H1 (cell line): ENCODE data around the gene RABGGTB. TPM values are rescaled to one million over a fixed set of nuclear protein-coding genes. Genes with fewer than 3 reads are reported as not detected.

Experiments
- CTCF ChIA-PET: fragments of 300-600 bp; sonication (Branson Sonifier 250); formaldehyde crosslinking; loops from one replicate; lab custom pipeline; 2021; ENCODE audit not compliant: partially characterized antibody; lab: Charles Lee
- POLR2A ChIA-PET: fragments of 300-600 bp; sonication (Branson Sonifier 250); formaldehyde crosslinking; loops from one replicate; lab custom pipeline; 2021; ENCODE audit warnings: inconsistent platforms; ENCODE audit not compliant: partially characterized antibody; lab: Charles Lee
- DNase-seq, 2 experiments: peaks; one replicate each; pipeline versions ENCODE4 v3.0.0 to v3.0.0-alpha.2; 2010 to 2022; ENCODE audit warnings: low spot score in 2 of 2, low read depth in 1 of 2, mixed read lengths in 1 of 2
- FAIRE-seq: peaks from 2 replicates; lab custom pipeline; 2011; peaks lifted over from hg19 to GRCh38; lab: Jason Lieb, UNC
- H2AFZ ChIP-seq: 2 replicates; pipeline ENCODE4 v1.8.1; 2012; ENCODE audit warnings: low read length, inconsistent platforms
- H2AK5ac ChIP-seq: 2 replicates; pipeline ENCODE4 v1.6.1; 2013; ENCODE audit warnings: low read depth, low read length
- H2BK120ac ChIP-seq: replicated peaks from 2 replicates; pipeline ENCODE3; 2013; ENCODE audit warnings: low read depth, low read length, inconsistent platforms
- H2BK12ac ChIP-seq: 2 replicates; pipeline ENCODE4 v1.6.1; 2013; ENCODE audit warnings: low read depth, low read length
- H2BK15ac ChIP-seq: 2 replicates; pipeline ENCODE4 v1.6.1; 2013; ENCODE audit warnings: low read length
- H2BK20ac ChIP-seq: 2 replicates; pipeline ENCODE4 v1.6.1; 2013; ENCODE audit warnings: low read length
- H2BK5ac ChIP-seq: 2 replicates; pipeline ENCODE4 v1.6.1; 2013; ENCODE audit warnings: low read depth, low read length
- H3K14ac ChIP-seq: 2 replicates; pipeline ENCODE4 v1.6.1; 2013; ENCODE audit warnings: inconsistent platforms; ENCODE audit not compliant: insufficient read length
- H3K18ac ChIP-seq: 2 replicates; pipeline ENCODE4 v1.6.1; 2013; ENCODE audit warnings: low read length; ENCODE audit errors: extremely low read depth
- H3K23ac ChIP-seq: 2 replicates; pipeline ENCODE4 v1.6.1; 2013; ENCODE audit warnings: inconsistent platforms; ENCODE audit not compliant: insufficient read length
- H3K23me2 ChIP-seq: 2 replicates; pipeline ENCODE4 v1.6.1; 2013; ENCODE audit warnings: low read depth, low read length
- H3K27ac ChIP-seq: 2 replicates; pipeline ENCODE4 v1.6.1; 2011; ENCODE audit warnings: low read depth, low read length, inconsistent platforms
- H3K27me3 ChIP-seq, 4 experiments: replicated peaks in 1 of 4; 1 replicate in 1 of 4; 2 replicates in 3 of 4; pipeline versions ENCODE4 v1.6.1 to v1.8.1; 2011 to 2013; ENCODE audit warnings: low read length in 3 of 4, mild to moderate bottlenecking in 3 of 4, inconsistent platforms in 2 of 4, mixed read lengths in 2 of 4, moderate library complexity in 1 of 4; ENCODE audit not compliant: control insufficient read depth in 3 of 4, insufficient read depth in 3 of 4; ENCODE audit errors: extremely low read depth in 1 of 4
- H3K36me3 ChIP-seq, 4 experiments: 2 replicates each; pipeline versions ENCODE4 v1.6.1 to v1.8.1; 2011 to 2013; ENCODE audit warnings: mild to moderate bottlenecking in 4 of 4, low read length in 3 of 4, moderate library complexity in 2 of 4, control low read depth in 1 of 4, inconsistent platforms in 1 of 4; ENCODE audit not compliant: insufficient read depth in 4 of 4, control insufficient read depth in 2 of 4
- H3K4ac ChIP-seq: replicated peaks from 2 replicates; pipeline ENCODE3; 2013; ENCODE audit warnings: low read length, low read depth, mixed read lengths, inconsistent platforms; ENCODE audit not compliant: insufficient read length
- H3K4me1 ChIP-seq, 4 experiments: replicated peaks in 1 of 4; 1 replicate in 1 of 4; 2 replicates in 3 of 4; pipeline versions ENCODE4 v1.6.1 to v1.8.1; 2011 to 2013; ENCODE audit warnings: low read length in 3 of 4, inconsistent platforms in 2 of 4, mixed read lengths in 1 of 4; ENCODE audit not compliant: insufficient read depth in 4 of 4, control insufficient read depth in 3 of 4
- H3K4me2 ChIP-seq, 2 experiments: 2 replicates each; pipeline versions ENCODE4 v1.6.1 to v1.8.1; 2011 to 2013; ENCODE audit warnings: low read depth in 2 of 2, low read length in 2 of 2, control low read depth in 1 of 2, inconsistent platforms in 1 of 2, mild to moderate bottlenecking in 1 of 2; ENCODE audit not compliant: insufficient read depth in 1 of 2
- H3K4me3 ChIP-seq, 4 experiments: fragments of 200-600, 300-600 bp in 1 of 4; sonication (generic), shearing (Covaris generic), sonication (Bioruptor Twin) in 1 of 4; 2 replicates each; pipeline versions ENCODE4 v1.5.1 to v1.8.1; 2011 to 2016; ENCODE audit warnings: low read length in 4 of 4, low read depth in 3 of 4, control low read depth in 2 of 4, inconsistent platforms in 2 of 4, mild to moderate bottlenecking in 2 of 4, mixed read lengths in 1 of 4, moderate library complexity in 1 of 4; ENCODE audit not compliant: insufficient read depth in 2 of 4; ENCODE audit errors: extremely low read depth in 1 of 4
- H3K56ac ChIP-seq: replicated peaks from 2 replicates; pipeline ENCODE3; 2013; ENCODE audit warnings: low read depth, mild to moderate bottlenecking, mixed read lengths, low read length, inconsistent platforms; ENCODE audit not compliant: insufficient read length
- H3K79me1 ChIP-seq: 2 replicates; pipeline ENCODE4 v1.6.1; 2013; ENCODE audit warnings: low read depth, low read length, control low read depth
- H3K79me2 ChIP-seq, 2 experiments: 2 replicates each; pipeline versions ENCODE4 v1.6.1 to v1.8.1; 2012 to 2013; ENCODE audit warnings: low read length in 2 of 2, mild to moderate bottlenecking in 2 of 2, inconsistent platforms in 1 of 2; ENCODE audit not compliant: insufficient read depth in 2 of 2, control insufficient read depth in 1 of 2
- H3K9ac ChIP-seq, 4 experiments: replicated peaks in 1 of 4; 1 replicate in 1 of 4; 2 replicates in 3 of 4; pipeline versions ENCODE4 v1.6.1 to v1.8.1; 2011 to 2013; ENCODE audit warnings: low read depth in 3 of 4, low read length in 3 of 4, control low read depth in 2 of 4, mild to moderate bottlenecking in 2 of 4, moderate library complexity in 2 of 4, inconsistent platforms in 1 of 4; ENCODE audit errors: extremely low read depth in 1 of 4
- H3K9me3 ChIP-seq, 2 experiments: 2 replicates each; pipeline versions ENCODE4 v1.6.1 to v1.8.1; 2012 to 2013; ENCODE audit warnings: mild to moderate bottlenecking in 2 of 2, moderate library complexity in 2 of 2, control low read depth in 1 of 2, inconsistent platforms in 1 of 2, low read depth in 1 of 2, low read length in 1 of 2, mixed read lengths in 1 of 2; ENCODE audit not compliant: insufficient read depth in 2 of 2
- H4K20me1 ChIP-seq, 2 experiments: replicated peaks in 1 of 2; 2 replicates each; pipeline versions ENCODE3 to v1.8.1; 2011 to 2013; ENCODE audit warnings: inconsistent platforms in 2 of 2, low read length in 2 of 2, mild to moderate bottlenecking in 1 of 2; ENCODE audit not compliant: insufficient read depth in 2 of 2, control insufficient read depth in 1 of 2
- H4K5ac ChIP-seq: 2 replicates; pipeline ENCODE4 v1.6.1; 2013; ENCODE audit warnings: low read length, low read depth, mixed read lengths, inconsistent platforms; ENCODE audit not compliant: insufficient read length
- H4K8ac ChIP-seq: 2 replicates; pipeline ENCODE4 v1.8.0; 2013; ENCODE audit warnings: mild to moderate bottlenecking, moderate library complexity, low read length, inconsistent platforms; ENCODE audit not compliant: insufficient read depth; ENCODE audit errors: extremely low read depth
- H4K91ac ChIP-seq: replicated peaks from 2 replicates; pipeline ENCODE3; 2013; ENCODE audit warnings: low read length, mixed read lengths, inconsistent platforms; ENCODE audit not compliant: insufficient read length
- BACH1 ChIP-seq: IDR thresholded peaks from 2 replicates; pipeline ENCODE4 v1.6.1; 2012; ENCODE audit warnings: low read length, improper control_type of control experiment
- HDAC2 ChIP-seq, 2 experiments: fragments of 300-600 bp in 1 of 2; sonication (generic) in 1 of 2; IDR thresholded peaks; 2 replicates each; pipeline ENCODE4 v1.6.1; 2011 to 2012; ENCODE audit warnings: low read depth in 2 of 2, low read length in 2 of 2, mild to moderate bottlenecking in 2 of 2, moderate library complexity in 2 of 2, borderline replicate concordance in 1 of 2, inconsistent platforms in 1 of 2
- KDM4A ChIP-seq: IDR thresholded peaks from one replicate; pipeline ENCODE4 v1.7.1; 2012; ENCODE audit warnings: low read depth, mild to moderate bottlenecking, moderate library complexity, low read length, inconsistent platforms; ENCODE audit not compliant: severe bottlenecking
- RNF2 ChIP-seq: fragments of 200-900, 300-1000 bp; sonication (generic); IDR thresholded peaks from 2 replicates; pipeline ENCODE4 v1.7.1; 2016; ENCODE audit warnings: borderline replicate concordance, low read depth, mild to moderate bottlenecking, antibody characterized with exemption, low read length; ENCODE audit not compliant: poor library complexity, severe bottlenecking; ENCODE audit errors: missing control alignments
- TAF7 ChIP-seq: optimal IDR thresholded peaks from 2 replicates; pipeline ENCODE3; 2011; ENCODE audit warnings: low read depth, mild to moderate bottlenecking, inconsistent platforms, low read length, moderate library complexity, borderline replicate concordance
- WGBS, 2 experiments: shearing (Covaris generic) in 1 of 2; methylation state at CpG; one replicate each; pipeline versions ENCODE4 v1.1.6 to v1.1.7; 2013 to 2015; ENCODE audit warnings: low lambda C conversion rate in 2 of 2, mixed read lengths in 2 of 2, inconsistent platforms in 1 of 2, low coverage in 1 of 2, missing lambda C conversion rate in 1 of 2; ENCODE audit not compliant: insufficient replicate concordance in 2 of 2, insufficient coverage in 1 of 2, insufficient read length in 1 of 2; ENCODE audit errors: extremely low coverage in 1 of 2, missing lambda C conversion rate in 1 of 2; 5-methylcytosine and 5-hydroxymethylcytosine counted together
- polyA plus RNA-seq, 7 experiments: library from polyadenylated mRNA; depleted of rRNA in 3 of 7; stranded (reverse) in 5 of 7; unstranded in 2 of 7; fragments of >200 nt in 5 of 7; fragments of 200-250 nt in 2 of 7; gene quantifications; 1 replicate in 5 of 7; 2 replicates in 1 of 7; 4 replicates in 1 of 7; pipeline versions ENCODE4 v1.2.1 to v1.2.3, GENCODE V29; 2011 to 2013; ENCODE audit warnings: missing spikeins in 2 of 7, mixed read lengths in 2 of 7
- total RNA-seq: library from RNA; stranded (reverse); fragmentation: NEBNext Ultra II Directional; extraction: Animal tissue kit (Norgen Biotek cat#: 25700); gene quantifications from 2 replicates; pipeline ENCODE4 v1.2.1, GENCODE V29; 2021

The RABGGTB gene
- total and polyA plus RNA-seq, 2 of the 8 experiments (the other 6 are each of a cell fraction or from before 2014, with no cell fraction given), result 70.7 to 124 TPM

- H2BK12ac ChIP-seq, result no peak overlapping the region
- H3K79me1 ChIP-seq, result no peaks in the 10 kb centered on the region
- H2BK15ac ChIP-seq, result no peak overlapping the region
- no peaks in the 10 kb centered on the region for H3K27me3 ChIP-seq
- ChIA-PET CTCF (interaction anchor here (0.6 kb wide), 1 partner anchor 49 kb away, joined by 3 read pairs; no protein-coding TSS in a partner anchor), POLR2A (interaction anchor here (0.6 to 4.6 kb wide), 18 partner anchors 10 to 521 kb away, joined by 3 to 112 read pairs (median 6); partner anchors contain the start of gene MSH4)
- H3K36me3 ChIP-seq, result peaks cover 8 to 49% (median 34%) of the 10 kb centered on the region in 4 experiments
- no peak overlapping the region for H2BK20ac ChIP-seq
- H3K56ac ChIP-seq, result no peak overlapping the region
- H3K9me3 ChIP-seq, result no peaks in the 10 kb centered on the region
- H3K14ac ChIP-seq, result no peak overlapping the region
- H4K20me1 ChIP-seq, result peaks cover 6 to 7% of the 10 kb centered on the region in 2 experiments
- H3K23ac ChIP-seq, result no peak overlapping the region
- no peak for FAIRE-seq
- peak overlapping the region; percentile 88 to 90 for H3K4me2 ChIP-seq
- H3K18ac ChIP-seq, result no peak overlapping the region
- H3K79me2 ChIP-seq, result peaks cover 20 to 60% of the 10 kb centered on the region in 2 experiments
- H3K27ac ChIP-seq, result 0 out of 2 replicates have a peak overlapping the region, but pooled peaks have one; percentile 70
- peak overlapping the region; percentile 78 to 95 (median 86) for H3K4me3 ChIP-seq
- H2BK120ac ChIP-seq, result no peak overlapping the region
- no peak overlapping the region for H2AK5ac ChIP-seq
- H2BK5ac ChIP-seq, result no peak overlapping the region
- peak overlapping the region in 3 of 4 experiments; percentile 80 to 96 (median 81); a peak in 6 of 7 replicates for H3K9ac ChIP-seq
- H4K8ac ChIP-seq, result no peak overlapping the region
- H4K5ac ChIP-seq, result peak overlapping the region; percentile 84
- H4K91ac ChIP-seq, result no peak overlapping the region
- no peak overlapping the region for H3K4ac ChIP-seq
- DNase-seq, result no peak
- H3K23me2 ChIP-seq, result peaks cover 5% of the 10 kb centered on the region; the same call in 1 of the 2 replicates
- H2AFZ ChIP-seq, result no peak overlapping the region
- H3K4me1 ChIP-seq, result peaks cover 0 to 3% (median 2%) of the 10 kb centered on the region in 4 experiments; a peak in 2 of 7 replicates
- TF ChIP-seq RNF2 (no peak), KDM4A (no peak), BACH1 (no peak), HDAC2 (IDR thresholded peaks at IDR 0.05; ENCODE audit: borderline replicate concordance in 1 of 2, low read depth in 2 of 2, low read length in 2 of 2) (no peak), TAF7 (peak; percentile 49)
- 6% methylated on average over 10 of the region's 10 CpGs; no CpG with 5 or more reads in 1 of the 2 experiments for WGBS, 2 experiments
Measured at GRCh38 chr1:75786901-75787493, 941 bp downstream of the RABGGTB start.
